Measurements from ENCODE around the gene RAD18.

The RAD18 gene

DNA sequence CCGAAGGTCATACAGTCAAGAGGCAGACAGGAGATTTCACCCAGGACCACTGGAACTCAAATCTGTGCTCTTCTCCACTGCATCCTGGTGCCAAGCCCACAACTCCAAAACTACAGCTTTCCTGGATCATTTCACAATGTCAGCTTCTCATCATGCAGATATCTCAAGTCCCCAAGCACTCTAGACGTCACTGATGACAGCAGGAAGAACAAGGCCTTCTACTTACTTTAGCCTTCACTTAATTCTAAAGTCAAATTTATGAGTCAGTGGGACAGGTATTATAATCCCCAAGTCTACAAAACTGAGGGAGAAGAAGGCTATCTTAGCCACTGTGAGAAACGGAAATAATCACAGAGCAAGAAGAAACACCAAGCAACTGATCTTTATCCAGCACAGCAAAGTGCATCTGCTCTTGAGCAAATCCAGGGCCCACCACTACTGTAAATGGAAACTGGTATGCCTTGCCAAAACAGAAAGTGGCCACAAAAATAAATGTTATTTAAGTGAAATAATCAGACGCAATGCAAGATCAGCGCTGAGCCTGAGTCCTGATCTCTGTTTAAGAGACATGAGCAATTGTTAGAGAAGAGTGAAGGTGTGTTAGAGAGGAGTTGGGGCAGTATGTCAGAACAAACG lies 928 bp downstream of the RAD18 start:
- DNase-seq: no peak

GRCh38 chr3:8959668-8960067 lies 3.6 kb downstream of the RAD18 start:
- DNase-seq: peak; percentile 87

- DNase-seq: peak; percentile 64
These were observed 8.1 kb downstream of the RAD18 start for GRCh38 chr3:8954938-8955763.

- no peak for DNase-seq
These were observed 10.0 kb downstream of the RAD18 start for GRCh38 chr3:8953313-8953712.

- no peak for DNase-seq
These were observed 11.1 kb downstream of the RAD18 start for GRCh38 chr3:8952130-8952529.

DNA sequence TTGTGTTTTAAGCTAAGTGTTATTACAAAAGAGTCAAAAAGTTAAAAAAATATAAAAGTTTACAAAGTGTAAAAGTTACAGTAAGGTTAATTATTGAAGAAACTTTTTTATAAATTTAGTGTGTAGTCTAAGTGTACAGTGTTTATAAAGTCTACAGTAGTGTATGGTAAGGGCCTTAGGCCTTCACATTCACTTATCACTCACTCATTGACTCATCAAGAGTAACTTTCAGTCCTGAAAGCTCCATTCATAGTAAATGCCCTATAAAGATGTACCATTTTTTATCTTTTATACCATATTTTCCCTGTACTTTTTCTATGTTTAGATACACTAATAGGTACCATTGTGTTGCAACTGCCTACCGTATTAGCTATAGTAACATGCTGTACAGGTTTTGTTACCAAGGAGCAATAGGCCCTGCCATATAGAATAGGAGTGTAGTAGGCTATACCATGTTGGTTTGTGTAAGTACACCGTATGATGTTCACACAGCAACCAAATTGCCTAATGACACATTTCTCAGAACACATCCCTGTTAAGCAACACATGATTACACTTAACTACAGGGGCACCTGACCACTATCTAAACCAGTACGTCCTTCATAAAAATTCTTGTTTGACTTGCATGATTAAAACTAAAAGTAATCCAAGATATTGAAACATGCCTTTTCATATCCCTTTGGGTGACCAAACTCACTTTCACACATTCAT lies 17.2 kb downstream of the RAD18 start:
- DNase-seq: peak; percentile 71

DNA sequence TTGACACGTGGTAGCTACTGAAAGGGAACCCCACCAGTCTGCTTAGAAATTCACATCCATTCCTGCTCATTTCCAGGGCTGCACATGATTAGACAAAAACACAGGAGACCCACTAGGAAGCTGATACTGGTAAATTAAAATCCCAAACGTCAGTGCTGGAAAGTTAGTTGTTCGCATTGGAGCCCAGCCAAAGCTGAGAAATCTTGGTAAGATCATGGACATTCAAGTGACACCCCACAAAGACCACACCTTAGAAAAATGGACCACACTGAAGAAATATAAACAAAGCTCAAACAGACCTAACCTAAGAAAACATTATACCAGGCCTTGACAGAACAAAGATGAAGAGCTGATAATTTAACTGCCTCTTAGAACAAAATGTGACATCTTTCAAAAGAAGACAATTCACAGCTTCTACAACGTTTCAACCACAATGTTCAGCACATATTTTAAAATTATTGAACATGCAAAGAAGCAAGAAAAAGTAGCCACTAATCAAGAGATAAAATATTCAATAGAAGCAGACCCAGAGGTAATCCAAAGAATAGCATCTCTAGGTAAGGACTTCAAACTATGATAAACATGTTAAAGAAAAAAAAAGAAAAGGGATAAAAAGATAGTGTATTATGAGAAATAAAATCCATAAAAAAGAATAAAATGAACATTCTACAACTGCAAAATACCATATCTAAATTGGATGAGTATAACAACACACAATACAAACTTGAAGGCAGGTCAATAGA lies 20.4 kb downstream of the RAD18 start:
- DNase-seq: no peak

DNA sequence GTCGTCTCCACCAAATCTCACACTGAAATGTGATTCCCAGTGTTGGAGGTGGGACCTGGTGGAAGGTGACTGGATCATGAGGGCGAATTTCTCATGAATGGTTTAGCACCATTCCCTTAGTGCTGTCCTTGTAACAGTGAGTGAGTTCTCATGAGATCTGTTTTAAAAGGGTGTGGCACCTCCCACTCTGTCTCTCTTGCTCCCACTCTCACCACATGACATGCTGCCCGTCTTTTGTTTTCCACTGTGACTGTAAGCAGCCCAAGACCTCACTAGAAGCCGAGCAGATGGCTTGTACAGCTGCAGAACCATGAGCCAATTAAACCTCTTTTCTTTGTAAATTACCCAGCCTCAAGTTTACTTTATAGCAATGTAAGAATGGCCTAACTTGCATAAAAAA lies 21.2 kb downstream of the RAD18 start:
- DNase-seq: no peak

DNA sequence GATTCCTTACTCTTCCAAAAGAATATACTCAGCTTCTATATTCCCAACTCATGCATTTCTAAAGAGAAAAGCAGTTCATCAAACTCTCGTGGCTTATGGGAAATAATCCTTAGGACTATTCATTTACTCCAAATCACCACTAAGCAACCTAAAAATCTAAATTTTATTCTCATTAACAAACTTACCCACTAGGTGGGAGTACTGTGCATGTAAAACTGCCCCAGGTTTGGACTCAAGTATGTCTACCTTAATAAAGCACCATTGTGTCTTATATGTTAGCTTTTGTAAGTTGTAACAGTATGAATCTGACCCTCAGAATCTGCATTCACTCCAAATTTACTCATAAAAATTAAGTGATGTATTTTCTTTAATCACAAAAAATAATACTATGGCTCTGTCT lies 25.3 kb downstream of the RAD18 start:
- DNase-seq: peak; percentile 14

GRCh38 chr3:8937064-8938020 lies 25.9 kb downstream of the RAD18 start:
- DNase-seq: no peak

DNA sequence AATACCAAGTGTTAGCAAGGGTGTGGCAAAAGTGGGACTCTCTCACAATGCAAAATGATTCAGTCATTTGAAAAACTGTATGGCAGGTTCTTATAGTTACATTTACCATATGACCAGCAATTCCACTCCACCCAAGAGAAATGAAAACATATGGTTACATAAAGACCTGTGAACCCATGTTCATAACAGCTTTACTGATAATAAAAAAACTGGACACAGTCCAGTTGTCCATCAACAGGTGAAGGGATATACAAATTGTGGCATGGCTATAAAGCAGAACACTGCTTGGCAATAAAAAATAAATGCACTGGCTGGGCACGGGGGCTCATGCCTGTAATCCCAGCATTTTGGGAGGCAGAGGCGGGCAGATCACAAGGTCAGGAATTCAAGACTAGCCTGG lies 30.8 kb downstream of the RAD18 start:
- DNase-seq: no peak

DNA sequence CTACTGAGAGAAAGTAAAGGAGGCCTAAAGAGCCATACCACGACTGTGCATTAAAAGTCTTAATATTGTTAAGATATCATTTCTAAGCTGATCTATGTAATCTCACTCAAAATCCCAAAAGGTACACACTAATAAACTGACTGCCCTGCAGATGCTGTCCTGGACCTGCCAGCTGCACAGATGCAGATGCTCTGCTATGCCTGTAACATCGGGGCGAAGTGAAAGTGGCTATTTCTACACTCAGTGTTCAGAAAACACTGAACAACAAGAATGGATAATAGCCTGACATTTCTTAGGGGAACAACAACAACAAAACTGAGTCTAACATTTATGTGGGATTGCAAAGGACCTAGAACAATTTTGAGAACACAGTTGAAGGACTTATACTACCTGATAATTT lies 31.9 kb downstream of the RAD18 start:
- DNase-seq: no peak

GRCh38 chr3:8929860-8930259 lies 33.4 kb downstream of the RAD18 start:
- no peak for DNase-seq

DNA sequence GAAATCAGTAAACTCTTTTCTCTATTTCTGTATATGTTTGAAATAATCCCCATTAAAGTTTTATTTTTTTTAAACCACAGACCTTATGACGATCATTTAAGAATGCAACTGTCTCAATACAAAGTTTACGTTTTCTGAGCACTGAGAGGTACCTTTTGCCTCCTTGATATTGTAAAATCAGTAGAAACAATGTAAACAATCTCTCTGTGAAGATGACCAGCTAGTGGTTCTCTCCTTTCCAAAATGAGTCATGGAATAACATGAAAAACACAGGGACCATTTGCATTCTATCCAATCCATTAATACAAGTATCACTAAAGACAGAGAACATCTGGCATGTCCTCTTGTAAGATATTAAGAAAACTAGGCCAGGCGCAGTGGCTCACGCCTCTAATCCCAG lies 48.8 kb downstream of the RAD18 start:
- no peak for DNase-seq

- DNase-seq: no peak
These were observed 51.5 kb downstream of the RAD18 start for GRCh38 chr3:8911781-8912180.

DNA sequence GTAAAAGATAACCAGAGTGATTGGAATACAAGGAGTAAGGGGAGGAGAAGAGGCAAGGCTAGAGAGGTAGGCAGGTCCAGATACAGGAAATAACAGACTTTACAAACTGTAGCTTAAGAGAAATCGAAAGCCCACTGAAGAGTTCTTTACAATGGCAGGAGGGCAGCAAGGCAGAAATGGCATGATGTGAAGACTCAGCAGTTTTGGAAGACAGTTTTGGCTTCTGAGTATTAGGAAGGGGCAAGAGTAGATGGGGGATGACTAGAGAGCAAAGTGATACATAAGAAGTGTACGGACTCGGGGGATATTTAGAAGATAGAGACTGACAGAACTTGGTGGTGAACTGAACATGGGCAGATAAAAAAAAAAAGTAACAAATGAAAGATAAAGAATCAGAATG lies 54.1 kb downstream of the RAD18 start:
- DNase-seq: no peak

DNA sequence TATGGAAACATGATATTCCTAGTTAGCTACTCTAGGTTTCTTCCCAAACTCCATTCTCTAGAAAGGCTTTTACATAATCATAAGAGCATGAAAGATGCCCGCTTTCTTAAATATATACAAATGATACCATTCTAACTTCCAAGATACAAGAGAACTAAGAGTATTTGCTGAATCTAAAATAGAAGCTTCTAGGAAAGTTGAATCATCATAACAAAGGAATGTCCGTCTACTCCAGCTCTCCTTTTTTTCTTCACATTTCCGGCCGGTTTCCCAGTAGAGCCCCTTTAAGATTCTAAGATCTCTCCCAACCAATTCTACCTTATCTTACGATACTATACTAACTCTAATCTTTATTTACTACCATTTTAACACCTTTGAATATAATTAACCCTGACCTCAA lies 60.1 kb downstream of the RAD18 start:
- DNase-seq: no peak

- no peak for DNase-seq
These were observed 62.4 kb downstream of the RAD18 start for GRCh38 chr3:8900869-8901268.

DNA sequence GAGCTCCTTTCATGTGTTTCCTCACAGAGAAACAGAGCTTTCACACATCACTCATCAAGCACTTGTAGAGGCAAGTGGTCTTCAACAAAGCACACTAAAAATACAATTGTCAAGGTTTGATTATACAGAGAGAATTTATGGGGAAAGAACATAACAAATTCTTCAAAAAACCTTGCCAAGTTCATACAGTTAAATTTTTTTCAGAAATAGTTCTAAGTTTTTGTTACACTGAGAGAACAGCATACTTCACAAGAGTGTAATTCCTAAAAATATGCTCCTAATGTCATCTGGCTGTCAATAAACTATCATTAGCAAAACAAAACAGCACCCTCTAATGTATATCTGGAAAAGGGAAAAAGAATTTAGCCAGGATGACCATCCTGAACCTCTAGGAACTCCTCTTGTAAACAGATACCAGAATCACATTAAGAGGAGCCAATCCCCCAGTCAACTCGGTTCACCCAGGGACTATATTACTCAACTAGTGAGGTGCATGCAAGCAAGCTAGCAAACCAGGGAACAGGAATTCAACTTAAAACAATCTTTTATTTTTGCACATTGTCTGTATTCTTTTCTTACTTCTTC lies 63.3 kb downstream of the RAD18 start:
- DNase-seq: no peak

- DNase-seq: no peak
These were observed 67.4 kb downstream of the RAD18 start for GRCh38 chr3:8895829-8896228.

DNA sequence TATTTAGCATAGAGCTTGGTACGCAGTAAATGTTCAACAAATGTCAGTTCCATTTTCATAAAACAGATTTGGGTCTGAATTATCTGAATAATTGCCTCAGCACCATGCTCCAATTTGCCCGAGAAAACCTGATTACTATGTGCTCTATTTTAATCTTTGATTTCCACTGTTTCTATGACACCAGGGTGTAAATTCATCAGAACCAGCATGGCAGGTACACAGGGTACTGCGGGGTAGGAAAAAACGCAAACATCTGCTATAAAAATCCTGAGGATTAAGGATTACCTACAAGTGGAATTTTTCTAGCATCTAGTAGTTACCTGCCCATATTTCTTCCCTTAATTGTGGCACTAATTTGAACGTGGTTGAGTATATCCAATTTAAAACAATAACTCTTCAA lies 70.3 kb downstream of the RAD18 start:
- no peak for DNase-seq

DNA sequence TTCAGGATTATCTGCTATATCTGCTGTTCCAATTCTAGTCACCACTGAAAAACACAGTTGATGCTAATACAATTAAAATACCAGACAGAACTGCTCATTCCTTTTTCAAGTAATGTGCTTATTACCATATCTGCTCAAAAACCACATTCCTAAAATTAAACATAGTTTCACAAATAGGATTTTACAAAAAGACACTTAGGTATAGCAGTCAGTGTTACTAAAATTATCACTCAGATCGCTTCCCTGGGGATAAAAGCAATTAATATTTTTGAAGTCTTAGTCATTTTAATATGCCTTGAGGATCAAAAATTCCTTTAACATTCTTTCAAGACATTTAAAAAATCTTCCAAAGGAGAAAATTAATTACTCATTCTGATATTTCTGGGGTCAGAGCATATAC lies 71.5 kb downstream of the RAD18 start:
- DNase-seq: no peak
